NCI-H460 (cell line): ENCODE results near the gene RPS23. TPM values are rescaled to one million over a fixed set of nuclear protein-coding genes. Genes with fewer than 3 reads are reported as not detected.

Experiments
- DNase-seq: peaks from one replicate; pipeline ENCODE4 v3.0.0-alpha.2; 2016; ENCODE audit warnings: low read depth; ENCODE audit errors: extremely low read depth
- polyA plus RNA-seq: library from polyadenylated mRNA; depleted of rRNA; stranded (reverse); fragments of >200 nt; gene quantifications from 2 replicates; pipeline ENCODE4 v1.2.3, GENCODE V29; 2014; cell fraction: nucleus; rRNA removed
- total RNA-seq: library from RNA; depleted of rRNA; stranded (reverse); fragments of >200 nt; shearing (Covaris generic); gene quantifications from 2 replicates; pipeline ENCODE4 v1.2.3, GENCODE V29; 2014; rRNA removed

The RPS23 gene
- total RNA-seq: 11,275 and 11,871 TPM in 2 replicates
- 2,015 and 3,324 TPM in 2 replicates for polyA plus RNA-seq

DNA sequence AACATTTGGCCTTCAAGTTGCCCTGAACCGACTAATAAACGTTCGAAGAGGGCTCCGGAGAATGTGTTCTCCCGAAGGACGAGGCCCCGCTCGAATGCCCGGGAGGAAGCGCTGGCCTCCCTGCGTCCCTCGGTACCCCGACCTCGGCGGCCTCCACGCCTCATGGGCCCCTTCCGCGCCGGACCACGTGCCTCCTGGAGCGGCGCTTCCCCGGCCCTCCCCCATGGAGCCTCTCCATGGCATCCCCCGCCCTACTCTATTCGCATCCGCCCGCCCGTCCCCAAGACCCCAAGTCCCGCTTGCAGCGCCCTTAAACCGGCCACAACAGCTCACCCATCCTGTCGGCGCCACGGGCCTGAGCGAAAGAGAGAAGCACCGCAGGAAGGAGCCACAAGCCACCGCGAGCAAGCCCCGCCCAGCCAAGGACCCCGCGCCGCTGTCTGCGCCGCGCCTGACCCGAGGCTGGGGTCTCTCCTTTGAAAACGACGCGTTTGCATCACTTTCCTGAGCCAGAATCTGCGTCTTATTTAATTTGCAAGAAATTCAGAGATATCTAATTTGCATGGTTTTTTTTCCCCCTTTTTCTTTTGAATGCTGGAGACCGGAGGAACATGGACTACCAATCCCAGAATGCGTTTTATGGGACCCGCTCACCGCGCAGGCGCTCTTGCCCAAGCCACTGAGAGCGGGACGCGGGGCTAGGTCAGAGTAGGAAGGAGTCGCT, at the start of gene RPS23:
Gene RPS23, minus strand, starts transcription at position 368 of the 724 bp plus-strand sequence. Its CDS starts 31 bp downstream, at position 337.
- DNase-seq: peak; percentile 91

DNA sequence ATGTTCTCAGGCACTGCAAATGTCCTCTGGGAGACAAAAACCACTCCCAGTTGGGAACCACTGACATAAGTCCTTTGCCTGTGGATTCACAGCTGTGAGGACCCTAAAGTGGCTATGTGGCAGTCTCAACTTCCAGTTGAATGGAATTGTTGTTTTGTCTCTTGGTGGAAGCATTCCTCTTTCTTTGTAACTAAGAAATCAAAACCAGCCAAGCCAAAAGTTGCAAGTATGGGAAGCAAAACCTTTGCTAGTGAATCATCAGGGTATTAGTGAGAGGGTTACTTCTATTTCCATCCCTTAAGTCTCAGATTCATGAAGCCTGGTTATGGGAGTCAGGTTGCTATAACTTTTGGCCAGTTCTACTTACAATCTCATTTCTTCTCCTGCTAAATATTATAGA, 49.8 kb upstream of the RPS23 start:
- DNase-seq: no peak

DNA sequence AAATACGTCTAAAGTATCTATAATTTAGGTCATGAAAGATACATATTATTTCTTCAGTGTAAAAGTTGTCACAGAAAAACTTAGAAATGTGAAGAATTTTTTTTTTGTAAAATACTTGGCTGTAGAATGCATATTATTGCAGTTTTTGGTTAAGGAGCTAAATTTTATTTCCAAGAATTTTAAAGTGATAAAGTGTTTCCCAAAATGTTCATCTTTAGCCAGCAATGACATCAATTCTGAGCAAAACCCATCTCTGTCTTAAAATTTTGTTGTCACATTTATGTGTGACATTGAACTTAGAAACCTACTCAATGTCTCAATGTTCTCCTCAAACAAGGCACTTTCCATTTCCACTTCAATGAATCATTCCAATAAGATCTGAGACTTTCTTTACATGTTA, 47.8 kb upstream of the RPS23 start:
- no peak for DNase-seq

- DNase-seq: no peak
Measured at GRCh38 chr5:82325155-82325554, 47.0 kb upstream of the RPS23 start.

DNA sequence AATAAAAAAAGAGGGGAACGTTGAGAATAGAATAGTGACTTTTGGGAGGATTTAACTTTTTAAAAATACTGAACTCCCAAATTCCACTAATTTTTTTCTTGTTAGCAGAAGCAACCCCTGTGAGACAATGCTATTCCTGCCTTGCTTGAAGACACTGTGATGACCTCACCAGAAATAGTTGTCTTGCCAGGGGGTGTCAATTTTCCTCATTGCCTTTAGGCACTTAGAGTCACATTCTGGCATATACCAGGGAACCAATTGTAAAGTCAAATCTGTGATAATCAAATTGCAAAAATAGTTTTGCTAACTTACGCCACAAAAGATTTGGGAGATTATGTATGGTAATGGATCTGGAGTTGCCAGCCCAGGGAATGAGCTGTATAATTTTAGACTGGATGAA, 42.8 kb upstream of the RPS23 start:
- DNase-seq: no peak

- no peak for DNase-seq
Measured at GRCh38 chr5:82319651-82320376, 41.7 kb upstream of the RPS23 start.

DNA sequence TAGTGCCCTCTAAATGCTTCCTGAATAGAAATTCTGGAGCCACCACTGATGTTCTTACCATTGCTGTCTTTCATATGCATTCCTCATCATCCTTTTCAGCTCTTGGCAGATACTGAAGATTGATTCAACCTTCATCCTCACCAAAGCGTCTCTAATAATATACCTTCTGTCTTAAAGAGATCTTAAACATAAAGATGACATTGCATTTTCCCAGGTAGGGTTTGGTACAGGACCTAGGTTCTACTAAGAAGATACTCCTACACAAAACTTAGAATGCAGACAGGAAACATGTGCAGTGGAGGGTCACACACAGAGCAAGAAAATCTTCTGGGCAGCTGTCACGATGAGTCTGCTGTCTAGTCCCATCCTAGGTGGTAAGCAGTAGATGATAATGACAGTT, 41.0 kb upstream of the RPS23 start:
- no peak for DNase-seq

GRCh38 chr5:82314964-82315758, 37.0 kb upstream of the RPS23 start:
- DNase-seq: no peak

GRCh38 chr5:82313016-82313415, 34.9 kb upstream of the RPS23 start:
- DNase-seq: no peak

- peak; percentile 62 for DNase-seq
Measured at GRCh38 chr5:82312373-82312856, 34.3 kb upstream of the RPS23 start.

- no peak for DNase-seq
Measured at GRCh38 chr5:82309091-82309531, 31.0 kb upstream of the RPS23 start.

- no peak for DNase-seq
Measured at GRCh38 chr5:82308416-82308815, 30.3 kb upstream of the RPS23 start.

- no peak for DNase-seq
Measured at GRCh38 chr5:82307451-82307850, 29.3 kb upstream of the RPS23 start.

GRCh38 chr5:82306151-82306550, 28.0 kb upstream of the RPS23 start:
- DNase-seq: no peak

DNA sequence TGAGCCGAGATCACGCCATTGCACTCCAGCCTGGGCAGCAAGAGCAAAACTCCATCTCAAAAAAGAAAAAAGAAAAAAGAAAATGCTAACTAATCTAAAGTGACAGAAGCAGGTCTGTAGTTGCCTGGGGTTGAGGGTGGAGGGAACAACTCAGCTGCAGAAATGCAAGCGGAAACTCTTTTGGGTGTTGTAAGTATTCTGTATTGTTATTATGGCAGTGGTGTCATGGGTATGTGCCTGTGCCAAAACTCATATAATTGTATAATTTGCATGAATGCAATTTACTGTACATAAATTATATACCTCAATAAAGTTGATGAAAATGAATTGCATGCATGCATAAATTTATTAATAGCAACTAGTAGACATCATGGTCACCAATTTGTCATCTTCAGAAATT, 23.0 kb upstream of the RPS23 start:
- DNase-seq: no peak

DNA sequence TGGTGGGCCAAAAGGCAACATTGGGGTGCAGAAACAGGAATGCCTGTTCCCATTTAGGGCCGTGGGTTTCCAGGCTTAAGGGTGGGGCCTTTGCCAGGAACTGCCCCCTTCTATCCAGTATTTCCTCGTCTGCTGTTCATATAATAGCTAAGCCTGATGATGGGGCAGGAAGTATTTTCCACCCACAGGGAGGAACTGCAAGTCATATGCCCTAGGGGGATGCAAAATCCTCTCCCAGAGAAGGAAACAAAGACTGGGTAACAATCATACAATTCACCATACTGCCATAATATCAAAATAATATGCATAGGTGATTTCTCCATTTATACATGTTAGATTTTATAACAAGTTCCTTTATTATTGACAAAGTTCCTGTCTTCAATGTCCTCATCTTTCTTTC, 20.5 kb upstream of the RPS23 start:
- DNase-seq: no peak

DNA sequence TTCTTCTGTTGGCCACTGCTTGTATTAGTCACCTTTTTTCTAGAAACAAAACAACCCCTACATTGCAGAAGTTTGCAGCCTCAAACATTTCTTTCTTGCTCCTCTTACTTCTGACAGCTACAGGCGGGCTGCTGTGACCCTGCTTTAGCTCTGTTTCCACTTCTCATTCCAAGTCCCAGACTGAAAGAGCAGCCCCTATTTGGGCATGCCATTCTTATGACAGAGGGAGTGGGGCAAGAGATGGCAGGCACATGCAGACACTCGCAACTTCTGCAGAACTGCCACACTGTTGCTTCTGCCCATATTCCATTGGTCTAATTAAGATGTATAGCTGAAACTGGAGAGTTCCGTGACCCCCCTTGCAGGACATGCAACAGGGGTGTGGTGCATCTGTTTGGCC, 19.6 kb upstream of the RPS23 start:
- DNase-seq: no peak

- no peak for DNase-seq
Measured at GRCh38 chr5:82296929-82297328, 18.8 kb upstream of the RPS23 start.

DNA sequence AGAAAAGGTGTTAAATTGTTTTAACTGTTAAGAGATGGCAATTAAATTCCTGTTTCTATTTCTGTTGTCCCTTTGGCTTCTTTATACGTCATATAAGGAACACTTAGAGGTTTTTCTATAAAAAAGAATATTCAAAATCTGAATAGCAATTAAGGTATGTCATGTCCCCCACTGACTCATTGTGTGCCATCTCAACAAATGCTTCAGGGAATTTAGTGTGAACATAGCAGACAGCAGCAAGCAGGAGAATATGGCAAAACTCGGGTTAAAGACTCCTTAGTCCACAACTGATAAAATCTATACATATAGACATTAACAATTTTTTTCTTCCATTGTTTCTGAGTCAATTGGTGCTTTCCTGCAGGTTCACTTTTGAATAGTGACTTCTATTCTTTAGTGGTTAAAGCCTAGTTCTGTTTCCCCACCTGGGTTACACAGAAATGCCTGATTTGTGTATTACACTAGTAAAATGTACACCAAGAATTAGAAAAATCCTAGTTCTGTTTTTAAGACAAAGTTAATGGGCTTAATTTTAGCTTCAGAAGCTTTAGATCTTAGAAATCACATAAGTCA, 17.9 kb upstream of the RPS23 start:
- no peak for DNase-seq

DNA sequence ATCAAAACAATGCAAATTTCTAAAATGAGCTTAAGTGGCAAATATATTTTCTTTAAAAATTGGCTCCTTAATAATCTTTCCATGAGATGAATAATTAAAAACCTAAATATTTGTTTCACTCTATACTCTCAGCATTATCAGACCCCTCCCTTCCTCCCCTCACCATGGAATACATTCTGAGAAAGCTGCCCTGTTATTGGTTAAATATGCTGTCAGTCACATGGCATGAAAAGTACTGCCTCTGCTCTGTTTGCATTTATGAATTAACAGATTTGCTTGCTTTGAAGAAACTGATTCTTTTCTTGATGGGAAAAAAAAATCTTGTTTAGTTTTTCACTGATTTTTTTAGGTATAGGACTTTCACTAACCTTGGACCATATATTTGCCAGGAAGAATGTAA, 17.0 kb upstream of the RPS23 start:
- no peak for DNase-seq

GRCh38 chr5:82291420-82291819, 13.3 kb upstream of the RPS23 start:
- DNase-seq: no peak
